ENCODE measurements around the gene TMEM120B. TPM values are rescaled to one million over a fixed set of nuclear protein-coding genes. Genes with fewer than 3 reads are reported as not detected.

TMEM120B gene
- total RNA-seq, 2 donors from 2014 or later: 7.3 to 8.8 TPM

DNA sequence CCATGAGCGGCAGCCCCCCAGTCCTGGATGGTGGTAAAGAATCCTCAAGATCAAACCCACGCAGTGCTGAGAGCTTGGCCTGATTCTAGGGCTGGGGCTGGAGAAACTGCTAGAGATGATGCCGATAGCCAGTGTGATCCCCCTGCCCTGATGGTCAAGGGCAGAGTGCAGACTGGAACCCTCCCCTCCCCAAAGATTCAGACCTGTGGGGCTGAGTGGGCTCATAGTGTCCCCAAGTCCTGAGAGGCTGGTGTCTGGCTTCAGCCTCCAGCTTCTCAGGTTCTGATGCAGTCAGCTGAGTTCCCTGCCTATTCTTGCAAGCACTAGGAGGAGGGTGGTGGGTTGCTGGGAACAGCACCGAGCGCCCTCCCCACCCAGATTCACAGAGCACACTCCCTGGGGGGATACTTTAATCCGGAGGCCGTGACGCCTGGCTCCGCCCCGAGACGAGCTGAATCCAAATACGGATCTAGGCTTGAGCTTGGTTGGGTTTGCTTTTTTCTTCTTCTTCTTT is 69.0 kb downstream of the TMEM120B start:
- no peak for ATAC-seq (ENCODE audit: insufficient number of reproducible peaks, low FRiP score, low read depth)
- TF ChIP-seq, protein P1, sequence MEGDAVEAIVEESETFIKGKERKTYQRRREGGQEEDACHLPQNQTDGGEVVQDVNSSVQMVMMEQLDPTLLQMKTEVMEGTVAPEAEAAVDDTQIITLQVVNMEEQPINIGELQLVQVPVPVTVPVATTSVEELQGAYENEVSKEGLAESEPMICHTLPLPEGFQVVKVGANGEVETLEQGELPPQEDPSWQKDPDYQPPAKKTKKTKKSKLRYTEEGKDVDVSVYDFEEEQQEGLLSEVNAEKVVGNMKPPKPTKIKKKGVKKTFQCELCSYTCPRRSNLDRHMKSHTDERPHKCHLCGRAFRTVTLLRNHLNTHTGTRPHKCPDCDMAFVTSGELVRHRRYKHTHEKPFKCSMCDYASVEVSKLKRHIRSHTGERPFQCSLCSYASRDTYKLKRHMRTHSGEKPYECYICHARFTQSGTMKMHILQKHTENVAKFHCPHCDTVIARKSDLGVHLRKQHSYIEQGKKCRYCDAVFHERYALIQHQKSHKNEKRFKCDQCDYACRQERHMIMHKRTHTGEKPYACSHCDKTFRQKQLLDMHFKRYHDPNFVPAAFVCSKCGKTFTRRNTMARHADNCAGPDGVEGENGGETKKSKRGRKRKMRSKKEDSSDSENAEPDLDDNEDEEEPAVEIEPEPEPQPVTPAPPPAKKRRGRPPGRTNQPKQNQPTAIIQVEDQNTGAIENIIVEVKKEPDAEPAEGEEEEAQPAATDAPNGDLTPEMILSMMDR (IDR thresholded peaks at IDR 0.05): no peak
- no peak overlapping the region for H3K27ac ChIP-seq

DNA sequence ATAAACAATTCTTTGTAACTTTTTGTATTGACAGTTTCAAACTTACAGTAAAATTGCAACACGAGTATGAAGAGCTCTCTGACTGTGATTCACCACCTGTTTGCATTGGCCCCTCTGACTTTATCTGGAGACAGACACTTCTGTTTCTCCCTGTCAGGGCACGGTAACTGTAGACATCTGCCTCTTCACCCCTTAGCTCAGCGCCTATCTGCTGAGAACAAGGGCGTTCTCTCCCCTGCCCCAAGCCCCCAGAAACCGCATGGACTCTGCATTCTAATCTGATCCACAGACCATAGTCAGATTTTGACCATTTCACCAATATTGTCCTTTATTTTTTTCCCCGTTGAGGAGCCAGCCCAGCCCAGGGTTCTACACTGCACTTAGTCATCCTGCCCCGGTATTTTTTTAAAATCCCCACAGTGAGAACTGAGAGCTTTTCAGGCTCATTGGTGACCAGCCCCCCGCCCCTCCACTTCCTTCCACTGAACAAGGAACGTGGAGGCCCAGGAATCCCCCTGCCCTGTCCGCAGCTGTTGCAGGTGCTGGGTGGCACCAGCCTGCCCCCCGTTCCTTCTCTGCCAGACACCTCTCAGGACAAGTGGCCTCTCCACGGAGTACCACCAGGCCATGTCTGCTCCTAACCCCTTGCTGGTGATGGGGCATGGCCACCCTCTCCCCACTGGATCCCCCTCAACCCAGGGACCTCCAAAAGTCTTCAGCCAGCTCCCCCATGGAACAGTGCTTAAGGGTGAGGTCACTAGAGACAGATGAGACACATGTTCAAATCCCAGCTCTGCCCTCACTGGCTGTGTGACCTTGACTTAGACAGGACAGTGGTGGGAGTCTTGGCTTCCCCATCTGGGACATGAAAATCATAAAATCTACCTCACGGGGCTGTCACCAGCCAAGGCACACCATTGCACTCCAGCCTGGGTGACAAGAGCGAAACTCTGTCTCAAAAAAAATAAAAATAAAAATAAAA is 69.7 kb downstream of the TMEM120B start:
- H3K36me3 ChIP-seq: no peaks in the 10 kb centered on the region
- H3K4me1 ChIP-seq (ENCODE audit: control insufficient read depth in 1 of 2, low read depth in 2 of 2): peaks cover 0 to 4% of the 10 kb centered on the region in 2 donors
- ATAC-seq (ENCODE audit: insufficient number of reproducible peaks, low FRiP score, low read depth) (no peak), DNase-seq (ENCODE audit: low spot score) (no peak)
- peak overlapping the region; percentile 19 for H3K4me3 ChIP-seq
- H3K9me3 ChIP-seq: no peaks in the 10 kb centered on the region
- TF ChIP-seq, protein P1 (IDR thresholded peaks at IDR 0.05): no peak
- H3K27me3 ChIP-seq (replicated peaks; ENCODE audit: insufficient read depth): no peaks in the 10 kb centered on the region
- H3K27ac ChIP-seq: no peak overlapping the region

More for the DNA sequence above, 69.0 kb downstream of the TMEM120B start:
- Histone ChIP-seq H3K36me3 (no peaks in the 10 kb centered on the region), H3K4me1 (ENCODE audit: control insufficient read depth in 1 of 2, low read depth in 2 of 2) (peaks cover 0 to 4% of the 10 kb centered on the region in 2 donors), H3K27me3 (replicated peaks; ENCODE audit: insufficient read depth) (no peaks in the 10 kb centered on the region), H3K4me3 (peak overlapping the region; percentile 19), H3K9me3 (no peaks in the 10 kb centered on the region)
- no peak for DNase-seq (ENCODE audit: low spot score)

GRCh38 chr12:121783766-121784165 is 71.2 kb downstream of the TMEM120B start:
- H3K4me3 ChIP-seq: no peak overlapping the region
- ATAC-seq (ENCODE audit: insufficient number of reproducible peaks, low FRiP score, low read depth) (no peak), DNase-seq (ENCODE audit: low spot score) (no peak)
- TF ChIP-seq, protein P1 (IDR thresholded peaks at IDR 0.05): no peak
- H3K27me3 ChIP-seq (replicated peaks; ENCODE audit: insufficient read depth): no peaks in the 10 kb centered on the region
- H3K9me3 ChIP-seq: no peaks in the 10 kb centered on the region
- no peak overlapping the region for H3K27ac ChIP-seq
- peaks cover 0 to 4% of the 10 kb centered on the region in 2 donors for H3K4me1 ChIP-seq (ENCODE audit: control insufficient read depth in 1 of 2, low read depth in 2 of 2)
- H3K36me3 ChIP-seq: no peaks in the 10 kb centered on the region

DNA sequence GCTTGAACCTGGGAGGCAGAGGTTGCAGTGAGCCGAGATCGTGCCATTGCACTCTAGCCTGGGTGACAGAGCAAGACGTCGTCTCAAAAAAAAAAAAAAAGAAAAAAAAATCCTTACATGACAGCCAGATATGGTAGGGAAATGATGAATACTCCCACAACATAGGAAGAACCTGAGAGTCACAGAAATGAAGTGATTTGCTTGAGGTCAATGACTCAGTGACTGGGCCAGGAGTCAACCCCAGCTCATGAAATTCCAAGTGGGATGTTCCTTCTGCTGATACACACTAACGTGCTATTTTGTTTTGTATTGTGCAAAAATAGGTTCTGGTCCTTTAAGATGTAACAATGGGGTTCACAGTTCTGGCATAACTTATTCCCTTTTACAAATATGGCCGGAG is 71.9 kb downstream of the TMEM120B start:
- peaks cover 0 to 4% of the 10 kb centered on the region in 2 donors for H3K4me1 ChIP-seq (ENCODE audit: control insufficient read depth in 1 of 2, low read depth in 2 of 2)
- DNase-seq (ENCODE audit: low spot score): no peak
- H3K4me3 ChIP-seq: no peak overlapping the region
- H3K27ac ChIP-seq: no peak overlapping the region
- no peaks in the 10 kb centered on the region for H3K9me3 ChIP-seq
- no peak for ATAC-seq (ENCODE audit: insufficient number of reproducible peaks, low FRiP score, low read depth)
- H3K36me3 ChIP-seq: no peaks in the 10 kb centered on the region
- no peaks in the 10 kb centered on the region for H3K27me3 ChIP-seq (replicated peaks; ENCODE audit: insufficient read depth)
- TF ChIP-seq, protein P1 (IDR thresholded peaks at IDR 0.05): no peak

DNA sequence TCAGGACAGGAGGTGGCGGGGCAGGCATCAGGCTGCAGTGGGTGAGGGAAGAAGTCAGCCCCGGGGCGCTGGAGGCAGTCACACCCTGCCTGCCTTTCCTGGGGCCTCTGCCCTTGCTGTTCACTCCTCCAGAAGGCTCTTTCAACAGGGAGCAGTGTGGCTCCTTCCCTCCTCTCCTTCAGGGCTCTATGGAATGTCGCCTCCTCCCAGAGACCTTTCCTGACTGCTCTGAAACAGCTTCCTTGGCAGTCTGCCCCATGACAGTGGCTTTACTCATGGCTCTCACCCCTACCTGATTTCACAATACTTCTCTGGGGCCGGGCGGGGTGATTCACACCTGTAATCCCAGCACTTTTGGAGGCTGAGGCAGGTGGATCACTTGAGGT is 73.9 kb downstream of the TMEM120B start:
- H3K4me3 ChIP-seq: no peak overlapping the region
- no peak overlapping the region for H3K27ac ChIP-seq
- no peak for DNase-seq (ENCODE audit: low spot score)
- H3K27me3 ChIP-seq (replicated peaks; ENCODE audit: insufficient read depth): no peaks in the 10 kb centered on the region
- no peak for ATAC-seq (ENCODE audit: insufficient number of reproducible peaks, low FRiP score, low read depth)
- H3K36me3 ChIP-seq: no peaks in the 10 kb centered on the region
- TF ChIP-seq, protein P1 (IDR thresholded peaks at IDR 0.05): no peak
- H3K4me1 ChIP-seq (ENCODE audit: control insufficient read depth in 1 of 2, low read depth in 2 of 2): peaks cover 0 to 4% of the 10 kb centered on the region in 2 donors
- no peaks in the 10 kb centered on the region for H3K9me3 ChIP-seq

Measured in thoracic aorta (tissue), 2 donors.